Adrenal gland (tissue), 5 donors: Measurements from ENCODE around the gene IFNG.

Experiments
- CTCF ChIP-seq, 6 experiments: fragments of 450-650 bp in 4 of 6; fragments of 200-600 bp in 2 of 6; sonication (generic) in 1 of 6; IDR thresholded peaks; 1 replicate in 5 of 6; 2 replicates in 1 of 6; pipeline versions ENCODE4 v1.5.1 to v1.8.0; 2016 to 2021; ENCODE audit warnings: antibody characterized with exemption in 6 of 6, mild to moderate bottlenecking in 2 of 6, moderate library complexity in 1 of 6
- POLR2A ChIP-seq, 2 donors: fragments of 450-650 bp; IDR thresholded peaks; one replicate each; pipeline ENCODE4 v1.6.1; 2017; ENCODE audit warnings: antibody characterized with exemption in 2 of 2, mild to moderate bottlenecking in 2 of 2, moderate library complexity in 1 of 2
- donor health status: DM: no; HTN: no; CAD: no.

GRCh38 chr12:68189821-68190242 lies 30.3 kb upstream of the IFNG start:
- TF ChIP-seq CTCF (IDR thresholded peaks at IDR 0.05), result no peak
- TF ChIP-seq POLR2A (IDR thresholded peaks at IDR 0.05), result no peak
